ENCODE data around the gene HIBADH.

HIBADH gene

DNA sequence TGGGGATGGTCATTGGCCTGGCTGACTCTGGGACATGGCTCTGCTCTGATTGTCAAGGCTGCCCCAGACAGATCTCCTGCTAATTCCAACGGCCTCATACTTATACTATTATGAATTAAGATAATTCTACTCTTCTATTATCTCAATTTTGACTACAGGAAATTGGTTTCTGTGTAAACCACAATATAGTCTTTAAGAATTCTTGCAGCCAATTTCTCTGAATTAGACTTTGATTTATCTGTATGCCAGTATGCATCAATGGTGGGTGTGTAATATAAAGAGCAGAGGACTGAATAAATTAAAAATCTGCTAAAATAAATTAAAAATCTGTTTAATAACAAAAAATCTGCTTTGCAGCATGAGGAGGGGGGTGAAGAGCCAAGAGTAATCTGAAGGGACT, 27.0 kb downstream of the HIBADH start:
- DNase-seq: no peak

DNA sequence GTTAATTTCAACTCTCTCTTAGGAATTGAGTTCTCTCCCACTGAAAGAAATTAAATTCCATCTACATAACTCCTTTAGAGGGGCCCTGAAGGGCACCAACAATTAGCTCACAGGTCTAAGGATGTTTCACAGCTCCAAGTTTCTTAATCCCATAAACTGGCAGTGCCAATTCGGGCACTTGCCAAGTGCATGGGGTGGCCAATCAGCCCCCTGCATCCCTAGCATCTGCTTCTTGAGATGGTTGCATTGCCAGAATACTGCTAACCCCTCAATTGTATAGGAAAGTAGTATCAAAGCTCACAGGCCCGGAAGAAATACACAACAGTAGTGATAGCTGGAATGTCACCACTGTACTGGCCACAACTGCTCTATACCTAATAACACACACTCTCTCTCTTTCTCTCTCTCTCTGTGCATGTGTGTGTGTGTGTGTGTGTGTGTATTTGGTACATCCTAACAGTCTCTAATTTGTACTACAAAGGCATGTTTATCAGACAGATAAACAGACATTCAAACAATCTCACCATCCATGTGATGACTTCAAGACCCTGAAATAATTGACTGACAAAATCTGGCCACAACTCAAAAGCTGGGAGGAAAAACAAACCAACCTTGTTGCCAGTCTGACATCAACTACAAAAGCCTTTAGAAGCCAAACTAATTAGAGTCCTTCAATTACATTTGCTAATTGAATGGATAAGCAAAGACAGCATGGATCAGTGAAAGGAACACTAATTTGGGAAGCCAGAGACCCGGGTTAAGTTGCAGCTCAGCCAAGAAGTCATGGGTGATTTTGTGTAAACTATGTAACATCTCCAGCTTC, 27.8 kb downstream of the HIBADH start:
- DNase-seq: no peak

DNA sequence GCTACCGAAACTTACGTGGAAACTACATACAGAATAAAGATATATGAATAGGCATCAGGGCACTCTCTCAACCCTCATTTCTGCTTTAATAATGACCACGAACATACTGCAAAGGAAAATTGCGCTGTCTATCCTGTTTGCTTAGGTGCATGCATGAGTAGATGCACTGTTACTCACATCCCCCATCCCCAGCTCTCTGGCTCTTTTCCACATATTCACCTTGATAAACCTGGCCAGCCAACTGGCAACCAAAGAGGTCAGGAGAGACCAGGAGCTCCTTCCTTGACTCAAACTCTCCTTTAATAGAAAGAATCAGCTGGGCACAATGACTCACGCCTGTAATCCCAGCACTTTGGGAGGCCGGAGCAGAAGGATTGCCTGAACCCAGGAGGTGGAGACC, 29.6 kb downstream of the HIBADH start:
- DNase-seq: no peak

DNA sequence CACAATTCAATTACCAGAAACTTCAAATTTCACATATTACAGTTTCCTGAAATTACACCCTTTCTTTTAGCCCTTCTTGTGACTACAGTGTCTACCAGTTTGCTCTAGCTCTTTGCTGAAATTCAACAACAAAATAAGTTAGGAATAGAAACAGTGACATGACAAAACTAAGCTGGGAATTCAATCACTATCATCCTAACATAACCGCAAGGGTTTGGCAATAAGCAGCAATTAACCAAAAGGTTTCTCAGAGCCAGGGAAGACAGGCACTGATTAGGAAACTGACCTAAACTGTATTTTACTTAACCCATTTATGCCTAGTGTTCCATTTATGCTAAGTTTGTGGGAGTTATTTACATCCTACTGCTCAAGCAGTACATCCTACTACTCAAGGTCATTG, 31.3 kb downstream of the HIBADH start:
- no peak for DNase-seq

DNA sequence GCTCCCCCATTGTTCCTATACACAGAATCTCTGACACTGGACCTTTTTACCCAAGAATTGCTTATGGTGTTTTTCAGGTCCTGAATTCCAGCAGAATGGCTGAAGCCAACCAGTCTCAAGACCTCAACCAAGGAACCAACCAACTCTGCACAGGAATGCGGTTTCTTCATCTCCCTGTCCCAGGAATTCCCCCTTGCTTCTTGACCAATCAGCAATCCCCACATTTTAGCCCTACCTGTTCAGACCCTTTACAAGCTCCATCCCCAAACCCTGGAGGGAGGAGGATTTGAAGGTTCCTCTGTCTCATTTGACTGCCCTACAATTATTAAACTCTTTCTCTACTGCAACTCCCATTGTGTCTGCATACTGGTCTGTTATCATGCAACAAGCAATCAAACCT, 35.5 kb downstream of the HIBADH start:
- no peak for DNase-seq

DNA sequence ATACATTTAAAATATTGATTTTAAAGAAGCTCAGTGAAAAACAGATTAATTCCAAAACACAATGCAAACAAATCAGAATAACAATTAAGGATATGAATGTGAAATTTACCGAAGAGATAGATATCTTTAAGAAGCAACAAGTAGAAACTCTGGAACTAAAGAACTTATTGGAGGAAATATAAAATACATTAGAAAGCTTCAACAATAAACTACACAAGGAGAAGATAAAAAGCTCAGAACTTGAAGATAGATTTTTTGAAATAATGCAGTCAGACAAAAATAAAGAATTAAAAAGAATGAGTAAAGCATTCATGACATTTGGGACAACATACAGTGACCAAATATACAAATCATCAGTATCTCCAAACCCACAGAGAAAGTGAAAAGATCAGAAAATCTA, 43.2 kb downstream of the HIBADH start:
- no peak for DNase-seq

DNA sequence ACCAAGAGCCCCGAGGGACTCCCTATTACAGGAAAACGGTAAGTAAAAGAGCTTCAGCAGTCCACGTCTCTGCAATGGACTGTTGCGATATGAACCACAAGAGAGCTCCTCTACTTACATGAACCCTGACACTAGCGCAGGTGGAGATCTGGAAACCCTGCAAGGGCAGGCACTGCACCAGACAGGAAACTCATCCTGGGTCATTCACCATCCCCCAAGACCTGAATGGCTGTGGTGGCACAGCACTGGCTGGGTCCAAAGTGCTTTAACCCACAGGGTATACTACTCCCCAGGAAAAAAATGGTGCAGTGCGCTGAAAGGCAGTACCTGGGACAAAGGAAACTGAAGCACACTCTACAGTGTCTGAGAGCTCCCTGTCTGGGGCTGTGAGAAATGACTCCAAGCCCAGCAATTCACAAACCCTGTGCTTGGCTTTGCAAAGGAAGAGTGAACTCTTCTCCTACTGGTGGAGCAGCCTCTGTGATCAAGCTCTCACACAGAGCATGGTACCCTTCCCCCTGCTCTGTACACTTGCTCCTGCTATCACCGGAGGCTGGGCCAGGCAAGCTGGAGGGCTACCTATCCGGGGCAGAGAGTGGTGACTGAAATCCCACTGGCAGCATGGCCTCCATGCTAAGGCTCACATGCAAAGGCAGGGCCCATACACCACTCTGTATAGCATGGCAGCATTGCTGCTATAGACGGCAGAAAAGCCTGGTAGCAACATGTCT, 44.9 kb downstream of the HIBADH start:
- no peak for DNase-seq

DNA sequence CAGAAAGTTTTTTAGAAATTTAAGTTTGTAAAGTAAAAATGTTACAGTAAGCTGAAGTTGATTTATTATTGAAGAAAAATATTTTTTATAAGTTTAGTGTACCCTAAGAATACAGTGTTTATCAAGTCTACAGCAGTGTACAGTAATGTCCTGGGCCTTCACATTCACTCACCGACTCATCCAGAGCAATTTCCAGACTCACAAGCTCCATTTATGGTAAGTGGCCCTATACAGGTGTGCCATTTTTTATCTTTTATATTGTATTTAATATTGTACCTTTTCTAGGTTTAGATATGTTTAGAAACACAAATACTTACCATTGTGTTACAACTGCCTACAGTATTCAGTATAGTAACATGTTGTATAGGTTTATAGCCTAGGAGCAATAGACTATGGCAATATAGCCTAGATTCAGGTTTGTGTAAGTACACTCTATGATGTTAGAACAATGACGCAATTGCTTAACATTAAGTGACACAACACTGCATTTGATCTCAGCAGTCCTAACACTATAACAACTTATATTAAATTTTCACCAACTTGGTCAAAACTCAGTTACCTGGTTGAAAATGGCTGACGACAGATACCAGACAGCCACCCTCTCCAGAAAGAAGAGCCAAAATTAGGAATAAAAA, 45.7 kb downstream of the HIBADH start:
- no peak for DNase-seq

DNA sequence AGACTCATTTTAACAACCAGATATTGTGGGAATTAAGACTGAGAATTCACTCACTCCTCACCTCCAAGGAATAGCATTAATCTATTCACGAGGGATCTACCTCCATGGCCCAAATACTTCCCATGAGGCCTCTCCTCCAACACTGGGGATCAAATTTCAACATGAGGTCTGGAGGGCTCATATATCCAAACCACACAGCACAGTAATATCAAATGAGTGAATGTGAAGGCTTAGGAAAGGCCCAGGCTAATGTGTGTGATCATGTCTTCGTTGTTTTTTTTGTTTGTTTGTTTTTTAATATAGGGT, 46.5 kb downstream of the HIBADH start:
- DNase-seq: no peak

DNA sequence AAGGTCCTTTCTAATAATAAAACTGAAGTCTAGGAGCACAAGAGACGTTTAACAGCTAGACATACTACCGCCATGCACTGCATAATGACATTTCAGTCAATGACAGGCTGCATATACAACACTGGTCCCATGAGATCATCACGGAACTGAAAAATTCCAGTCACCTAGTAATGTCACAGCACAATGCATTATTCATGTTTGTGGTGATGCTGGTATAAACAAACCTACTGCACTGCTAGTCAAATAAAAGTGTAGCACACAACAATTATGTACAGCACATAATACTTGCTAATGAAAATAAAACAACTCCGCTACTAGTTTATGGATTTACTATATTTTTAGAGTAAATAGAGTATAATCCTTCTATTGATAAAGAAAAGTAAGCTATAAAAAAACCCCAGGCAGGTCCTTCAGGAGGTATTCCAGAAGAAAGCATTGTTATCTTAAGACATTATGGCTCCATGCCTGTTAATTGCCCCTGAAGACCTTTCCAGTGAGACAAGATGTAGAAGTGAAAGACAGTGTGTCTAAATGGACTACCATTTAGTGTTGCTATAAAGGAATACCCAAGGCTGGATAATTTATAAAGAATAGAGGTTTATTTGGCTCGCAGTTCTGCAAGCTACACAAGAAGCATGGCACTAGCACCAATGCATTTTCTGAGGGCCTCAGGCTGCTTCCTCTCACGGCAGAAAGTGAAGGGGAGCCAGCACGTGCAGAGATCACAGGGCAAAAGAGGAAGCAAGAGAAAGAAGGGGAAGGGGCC, 47.1 kb downstream of the HIBADH start:
- DNase-seq: no peak

DNA sequence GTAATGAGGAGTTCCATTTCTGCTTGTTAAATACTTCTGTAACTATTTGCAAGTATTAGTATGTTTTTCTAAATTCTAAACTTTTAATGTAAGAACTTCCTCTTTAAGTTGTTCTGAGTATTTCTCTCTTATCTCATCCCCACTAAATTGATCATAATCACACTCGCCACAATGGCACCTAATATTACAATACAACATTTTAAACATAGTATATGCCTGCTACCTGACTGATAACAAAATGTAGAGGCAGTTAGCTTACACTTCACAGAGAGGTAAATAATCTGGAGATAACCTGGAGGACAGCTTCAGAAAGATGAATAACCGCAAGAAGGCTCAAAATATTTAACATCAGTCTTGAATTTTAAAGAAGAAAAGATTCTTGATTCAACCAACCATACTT, 48.6 kb downstream of the HIBADH start:
- no peak for DNase-seq

DNA sequence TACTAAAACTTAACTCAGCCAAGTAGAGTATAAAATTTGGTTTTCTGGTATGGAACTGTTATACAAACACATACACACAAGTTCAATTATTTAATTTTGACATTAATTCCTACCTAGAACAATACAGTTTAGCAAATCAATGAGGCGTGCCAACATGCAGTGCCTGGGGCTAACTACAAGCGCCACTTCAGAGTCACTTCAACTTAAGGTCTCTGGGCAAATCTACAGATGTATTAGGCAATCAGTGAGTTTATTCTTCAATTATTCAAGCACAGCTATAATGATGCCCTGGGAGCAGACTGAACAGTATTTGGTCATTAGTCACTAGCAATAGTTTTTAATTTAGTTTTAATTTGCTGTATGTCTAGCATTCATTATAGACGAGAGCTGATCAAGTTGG, 51.6 kb downstream of the HIBADH start:
- DNase-seq: no peak

DNA sequence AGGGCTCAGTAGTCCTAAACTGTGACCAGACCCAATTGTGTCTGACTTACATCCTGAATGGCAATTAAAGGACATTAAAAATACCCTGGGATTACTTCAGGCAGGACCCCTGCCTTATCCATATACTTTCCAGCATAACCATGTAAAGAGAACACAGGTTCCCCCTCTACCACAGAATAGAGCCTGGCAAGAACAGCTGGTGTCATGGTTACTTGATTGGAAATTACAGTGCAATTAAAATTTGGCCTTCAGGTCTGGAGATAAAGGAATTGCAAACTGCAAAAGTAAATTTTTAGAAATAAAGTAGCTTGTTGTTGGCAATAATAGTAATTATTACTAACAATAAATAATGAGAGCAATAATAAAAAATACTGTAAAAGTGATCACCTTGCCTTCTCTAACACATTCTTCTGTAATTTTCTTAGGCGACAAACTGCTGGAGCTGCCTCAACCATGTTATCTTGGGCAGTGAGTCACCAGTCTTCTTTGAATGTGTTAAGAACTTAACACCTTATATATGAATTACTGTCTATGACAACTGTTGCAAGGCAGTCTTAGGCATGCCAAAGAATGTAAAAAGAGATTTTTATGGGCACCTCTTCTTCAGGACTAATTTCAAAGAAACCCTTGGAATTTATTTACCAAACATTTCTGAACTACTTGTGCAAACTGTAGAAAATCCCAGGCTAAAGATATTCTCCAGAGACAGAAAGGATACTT, 53.7 kb downstream of the HIBADH start:
- peak; percentile 43 for DNase-seq

DNA sequence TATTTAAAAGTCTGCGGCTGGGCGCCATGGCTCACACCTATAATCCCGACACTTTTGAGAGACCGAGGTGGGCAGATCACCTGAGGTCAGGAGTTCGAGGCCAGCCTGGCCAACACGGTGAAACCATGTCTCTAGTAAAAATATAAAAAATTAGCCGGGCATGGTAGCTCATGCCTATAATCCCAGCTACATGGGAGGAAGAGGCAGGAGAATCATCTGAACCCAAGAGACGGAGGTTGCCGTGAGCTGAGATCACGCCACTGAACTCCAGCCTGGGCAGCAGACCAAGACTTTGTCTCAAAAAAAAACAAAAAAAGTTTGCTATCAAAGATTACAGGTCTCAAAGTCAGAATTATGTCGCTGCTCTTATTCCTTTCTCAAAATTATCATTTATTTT, 55.5 kb downstream of the HIBADH start:
- DNase-seq: no peak

DNA sequence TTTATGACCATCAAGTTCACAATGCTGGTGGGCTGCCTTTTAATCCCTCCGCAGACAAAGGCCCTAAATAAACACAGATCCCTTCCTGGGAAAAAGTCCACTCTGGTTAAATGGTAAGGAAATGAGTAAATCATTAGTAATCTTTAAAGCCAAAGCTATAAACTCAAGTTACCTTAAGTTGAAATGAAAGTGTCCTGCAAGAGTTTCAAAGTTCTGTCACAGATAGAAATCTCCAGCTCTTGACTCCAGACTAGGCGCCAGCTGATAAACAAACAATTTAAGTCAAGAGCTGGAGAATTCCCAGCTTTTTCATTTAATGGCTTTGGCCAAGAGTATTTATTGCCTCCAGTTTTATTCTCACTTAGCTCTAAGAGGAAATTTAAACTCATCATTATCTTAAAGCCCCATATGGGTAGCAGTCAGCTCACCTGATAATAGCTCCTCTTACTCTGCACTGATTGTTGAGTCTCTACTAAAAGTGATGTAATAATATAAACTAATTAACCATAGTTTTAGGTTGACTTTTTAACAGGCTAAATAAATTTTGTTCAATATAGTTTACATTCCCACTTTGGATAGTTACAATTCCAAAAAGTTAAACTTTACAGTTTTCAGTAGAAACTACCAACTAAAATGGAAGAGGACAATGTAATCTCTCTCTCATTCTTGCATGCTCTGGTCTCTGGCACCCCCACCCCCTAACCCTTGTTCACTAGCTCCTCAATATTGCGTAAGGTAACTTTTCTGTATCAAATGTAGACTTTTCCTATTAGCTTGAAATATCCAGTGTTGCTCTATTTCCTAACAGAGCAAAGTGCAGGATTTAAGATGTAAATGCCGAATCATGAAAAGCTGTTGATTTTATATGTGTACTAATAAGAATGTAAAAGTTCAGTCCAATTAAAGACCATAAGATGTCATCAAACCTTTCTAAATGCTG, 56.1 kb downstream of the HIBADH start:
- DNase-seq: peak; percentile 68

DNA sequence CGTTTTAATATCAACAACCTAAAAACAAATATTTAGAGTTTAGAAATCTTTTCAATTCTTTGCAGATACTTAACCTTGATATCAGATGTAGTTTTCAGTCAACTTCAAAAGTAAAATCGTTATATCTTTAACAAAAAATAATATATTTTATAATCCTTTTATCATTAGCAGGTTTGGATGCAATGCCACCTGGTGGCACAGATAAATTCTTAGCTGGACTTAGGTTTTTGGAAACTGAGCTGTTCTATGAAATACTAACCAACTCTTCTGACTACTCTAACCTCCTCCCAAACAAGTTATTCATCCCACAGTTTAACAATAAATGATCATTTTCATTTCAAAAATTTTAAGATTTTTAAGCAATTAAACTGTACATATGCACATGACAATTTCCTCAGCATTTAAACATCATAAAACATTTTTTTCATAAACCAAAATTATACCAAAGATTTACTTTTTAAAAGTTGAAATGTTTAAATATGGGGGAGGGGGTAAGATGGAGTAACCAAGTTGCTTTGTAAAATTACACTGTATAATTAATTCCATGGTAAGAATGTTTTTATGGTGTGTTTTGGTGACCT, 56.9 kb downstream of the HIBADH start:
- peak; percentile 31 for DNase-seq

DNA sequence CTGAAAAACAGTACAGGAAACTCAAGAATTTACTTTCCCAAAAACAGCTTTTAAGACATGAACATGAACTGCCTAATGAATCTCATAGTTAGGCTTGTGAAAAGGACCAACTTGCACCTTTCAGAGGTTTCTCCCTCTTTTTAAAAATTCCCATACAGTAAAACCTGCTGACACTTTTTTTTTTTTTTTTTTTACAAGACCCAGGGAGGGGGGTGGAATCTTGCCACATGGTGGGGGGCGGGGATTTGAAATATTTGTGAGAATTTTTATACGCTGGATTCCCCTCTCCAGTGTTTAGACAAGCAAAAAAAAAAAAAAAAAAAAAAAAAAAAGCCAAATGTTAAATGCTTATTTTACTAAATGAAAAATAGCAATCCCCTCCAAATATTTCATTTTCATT, 57.4 kb downstream of the HIBADH start:
- no peak for DNase-seq

DNA sequence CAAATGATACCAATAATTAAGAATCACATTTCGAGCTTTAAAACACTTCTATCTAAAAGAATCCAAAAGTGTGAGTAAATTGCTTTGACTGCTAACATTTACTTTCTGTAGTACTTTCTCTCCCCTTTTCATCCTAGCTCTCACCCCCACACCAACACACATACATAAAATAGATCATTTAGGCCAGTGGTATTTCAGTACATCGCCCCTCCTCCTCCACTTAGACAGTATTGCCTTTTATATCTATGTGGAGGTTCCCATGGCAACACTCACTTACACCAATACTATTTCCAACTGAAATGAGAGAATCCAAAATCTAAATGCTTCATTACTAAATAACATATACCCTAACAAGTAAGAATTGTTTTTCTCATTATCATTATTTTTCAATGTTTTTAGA, 58.9 kb downstream of the HIBADH start:
- DNase-seq: no peak

DNA sequence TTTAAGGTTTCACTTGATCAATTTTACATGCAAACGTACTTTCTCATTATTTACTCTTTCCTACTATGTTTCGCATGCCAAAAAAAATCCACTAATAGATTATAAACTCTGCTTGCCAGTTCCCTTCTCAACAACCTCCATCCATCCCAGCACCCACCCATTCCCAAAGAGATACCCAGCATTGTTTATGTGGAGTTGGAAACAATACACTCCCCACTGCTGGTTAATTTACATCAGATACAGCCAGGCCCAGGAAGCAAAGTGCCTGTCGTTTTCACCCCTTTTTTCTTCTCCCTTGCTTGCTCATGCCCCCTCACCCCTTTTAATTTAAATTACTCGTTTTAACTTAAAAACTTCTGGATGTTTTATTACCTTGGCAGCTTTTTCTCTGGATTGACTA, 59.9 kb downstream of the HIBADH start:
- DNase-seq: no peak

DNA sequence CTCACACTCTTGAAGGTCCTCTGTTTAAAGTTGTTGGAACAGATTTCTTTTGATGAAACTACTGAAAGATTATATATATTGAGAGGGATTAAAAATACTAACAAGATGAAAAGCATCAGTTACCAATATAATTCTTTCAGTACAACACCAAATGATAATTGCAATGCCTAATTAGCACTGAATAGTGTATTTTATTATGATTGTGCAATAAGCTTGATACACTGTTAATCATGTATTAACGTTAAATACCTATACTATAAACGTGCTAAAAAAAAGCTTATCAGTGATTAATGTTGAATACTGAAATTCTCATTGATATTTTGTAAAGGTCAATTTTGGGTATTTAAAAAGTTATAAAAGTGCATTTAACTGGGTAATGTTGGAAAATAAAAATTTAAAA, 61.5 kb downstream of the HIBADH start:
- no peak for DNase-seq

DNA sequence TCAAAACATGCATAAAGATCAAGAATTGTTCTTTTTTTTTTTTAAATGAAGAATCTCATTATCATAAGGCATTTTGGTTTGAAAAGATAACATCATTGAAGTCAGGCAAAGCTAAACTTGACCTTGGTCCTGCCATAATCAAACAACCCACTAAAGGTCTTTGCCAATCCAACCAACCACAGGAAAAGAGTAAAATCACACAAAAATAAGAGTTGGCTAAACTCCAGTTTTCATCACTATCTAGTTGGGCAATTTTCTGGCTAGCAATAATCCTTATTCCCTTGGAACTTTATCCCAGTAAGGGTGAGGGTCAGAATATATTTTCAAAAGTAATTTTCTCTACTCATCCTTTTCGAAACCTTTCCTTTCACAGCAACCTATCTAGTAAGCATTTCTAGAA, 62.4 kb downstream of the HIBADH start:
- DNase-seq: no peak
